KMS-11 (cell line): ENCODE data around the gene RNASE3.
"Not testable (repeated sequence)": the region's sequence is repeated elsewhere in the genome, so short reads cannot be mapped to it uniquely, and the experiment has no call there.

Experiments
- H2AFZ ChIP-seq: fragments of 200-600 bp; sonication (generic); 2 replicates; pipeline ENCODE4 v1.6.1; 2016; ENCODE audit warnings: antibody characterized with exemption, mixed run types, low read depth
- H3K27ac ChIP-seq: fragments of 200-600 bp; sonication (generic); 2 replicates; pipeline ENCODE4 v1.6.1; 2016; ENCODE audit warnings: mild to moderate bottlenecking, mixed run types
- H3K27me3 ChIP-seq: fragments of 200-600 bp; sonication (generic); 2 replicates; pipeline ENCODE4 v1.6.1; 2017; ENCODE audit warnings: mild to moderate bottlenecking, low read depth, mixed run types, moderate library complexity; ENCODE audit not compliant: insufficient read depth
- H3K36me3 ChIP-seq: fragments of 200-600 bp; sonication (generic); 2 replicates; pipeline ENCODE4 v1.6.1; 2017; ENCODE audit warnings: mild to moderate bottlenecking, mixed run types; ENCODE audit not compliant: insufficient read depth
- H3K4me1 ChIP-seq: fragments of 200-600 bp; sonication (generic); 2 replicates; pipeline ENCODE4 v1.6.1; 2016; ENCODE audit warnings: mild to moderate bottlenecking, low read depth, mixed run types; ENCODE audit not compliant: poor library complexity, severe bottlenecking
- H3K4me2 ChIP-seq: fragments of 200-600 bp; sonication (generic); 2 replicates; pipeline ENCODE4 v1.7.0; 2016; ENCODE audit warnings: mild to moderate bottlenecking, mixed run types
- H3K4me3 ChIP-seq: fragments of 200-600 bp; sonication (generic); IDR thresholded peaks from 2 replicates; pipeline ENCODE4 v1.6.1; 2017; ENCODE audit warnings: low read depth, low read length, mixed read lengths; ENCODE audit not compliant: insufficient read depth
- H3K79me2 ChIP-seq: fragments of 200-600 bp; sonication (generic); 2 replicates; pipeline ENCODE4 v1.6.1; 2016; ENCODE audit warnings: low read depth, mixed run types; ENCODE audit not compliant: insufficient read depth
- H3K9ac ChIP-seq: fragments of 200-600 bp; sonication (generic); 2 replicates; pipeline ENCODE4 v1.6.1; 2016; ENCODE audit warnings: mild to moderate bottlenecking, mixed run types
- H4K20me1 ChIP-seq: fragments of 200-600 bp; sonication (generic); 2 replicates; pipeline ENCODE4 v1.6.1; 2016; ENCODE audit warnings: mild to moderate bottlenecking, mixed run types; ENCODE audit not compliant: insufficient read depth
- CTCF ChIP-seq: fragments of 200-600 bp; sonication (generic); conservative IDR thresholded peaks from 2 replicates; pipeline ENCODE4 v1.6.1; 2017; ENCODE audit warnings: low read depth, mild to moderate bottlenecking, antibody characterized with exemption, low read length, moderate library complexity, mixed read lengths

Gene RNASE3

GRCh38 chr14:20891126-20891825, at the start of gene RNASE3:
RNASE3 (plus strand) TSS chr14:20891385; CDS start chr14:20891687, 302 bp downstream.
- H3K36me3 ChIP-seq, H3K4me2 ChIP-seq, H3K27ac ChIP-seq, H3K9ac ChIP-seq, H3K27me3 ChIP-seq, H3K4me1 ChIP-seq, H3K79me2 ChIP-seq, H4K20me1 ChIP-seq, H3K4me3 ChIP-seq, H2AFZ ChIP-seq: not testable (repeated sequence)

- H3K27me3 ChIP-seq = no peaks in the 10 kb centered on the region
- H3K79me2 ChIP-seq = no peaks in the 10 kb centered on the region
- no peak overlapping the region for H3K27ac ChIP-seq
- H3K4me3 ChIP-seq = no peak overlapping the region
- H4K20me1 ChIP-seq = no peaks in the 10 kb centered on the region
- H2AFZ ChIP-seq = no peak overlapping the region
- H3K4me2 ChIP-seq = no peak overlapping the region
- no peak overlapping the region for H3K9ac ChIP-seq
- H3K4me1 ChIP-seq = no peaks in the 10 kb centered on the region
- TF ChIP-seq CTCF = no peak
- H3K36me3 ChIP-seq = no peaks in the 10 kb centered on the region
These were observed 44.6 kb upstream of the RNASE3 start for GRCh38 chr14:20846560-20846959.

- Histone ChIP-seq H3K27me3 (no peaks in the 10 kb centered on the region), H3K4me1 (no peaks in the 10 kb centered on the region), H2AFZ (no peak overlapping the region), H3K9ac (no peak overlapping the region), H3K27ac (no peak overlapping the region), H4K20me1 (no peaks in the 10 kb centered on the region), H3K4me3 (no peak overlapping the region), H3K36me3 (no peaks in the 10 kb centered on the region), H3K79me2 (no peaks in the 10 kb centered on the region), H3K4me2 (no peak overlapping the region)
- TF ChIP-seq CTCF = no peak
These were observed 42.8 kb upstream of the RNASE3 start for GRCh38 chr14:20848316-20848954.

GRCh38 chr14:20848955-20849570, 42.1 kb upstream of the RNASE3 start:
- H4K20me1 ChIP-seq = no peaks in the 10 kb centered on the region
- H3K9ac ChIP-seq = no peak overlapping the region
- H3K27me3 ChIP-seq = no peaks in the 10 kb centered on the region
- no peak overlapping the region for H3K4me2 ChIP-seq
- H3K4me3 ChIP-seq = no peak overlapping the region
- no peak overlapping the region for H2AFZ ChIP-seq
- H3K36me3 ChIP-seq = no peaks in the 10 kb centered on the region
- TF ChIP-seq CTCF = no peak
- no peaks in the 10 kb centered on the region for H3K79me2 ChIP-seq
- no peak overlapping the region for H3K27ac ChIP-seq
- H3K4me1 ChIP-seq = no peaks in the 10 kb centered on the region

GRCh38 chr14:20853042-20853441, 38.1 kb upstream of the RNASE3 start:
- no peaks in the 10 kb centered on the region for H4K20me1 ChIP-seq
- no peak for TF ChIP-seq CTCF
- no peak overlapping the region for H3K27ac ChIP-seq
- no peak overlapping the region for H2AFZ ChIP-seq
- H3K27me3 ChIP-seq = no peaks in the 10 kb centered on the region
- H3K9ac ChIP-seq = no peak overlapping the region
- no peaks in the 10 kb centered on the region for H3K4me1 ChIP-seq
- H3K4me2 ChIP-seq = no peak overlapping the region
- no peak overlapping the region for H3K4me3 ChIP-seq
- H3K36me3 ChIP-seq = no peaks in the 10 kb centered on the region
- no peaks in the 10 kb centered on the region for H3K79me2 ChIP-seq
